Endothelial cell of umbilical vein (primary cell): Measurements from ENCODE around the gene CHST12. TPM values are rescaled to one million over a fixed set of nuclear protein-coding genes. Genes with fewer than 3 reads are reported as not detected.

ENCODE experiments used
- BruUV-seq: library from RNA; stranded (reverse); fragments of 400-500 nt; replicated peaks from 2 replicates; lab custom pipeline; 2021; lab: Mats Ljungman, UMichigan
- CTCF ChIA-PET: fragments of 300-600, 350-600 bp; sonication (Branson Sonifier 250); formaldehyde crosslinking; loops from one replicate; lab custom pipeline; 2021; ENCODE audit warnings: antibody characterized with exemption, inconsistent platforms; lab: Charles Lee
- POLR2A ChIA-PET: fragments of 300-600, 350-600 bp; sonication (Branson Sonifier 250); formaldehyde crosslinking; loops from one replicate; lab custom pipeline; 2021; ENCODE audit warnings: antibody characterized with exemption, inconsistent platforms; lab: Charles Lee
- DNase-seq: peaks from one replicate; pipeline ENCODE4 v3.0.0-alpha.2; 2011; ENCODE audit warnings: low read depth, low spot score
- FAIRE-seq: peaks from 2 replicates; lab custom pipeline; 2011; peaks lifted over from hg19 to GRCh38; lab: Jason Lieb, UNC
- H2AFZ ChIP-seq: 2 replicates; pipeline ENCODE4 v1.6.0; 2012; ENCODE audit warnings: low read depth, low read length, control low read depth, inconsistent platforms
- H3K27ac ChIP-seq: 2 replicates; pipeline ENCODE4 v1.5.1; 2011; ENCODE audit warnings: low read depth, mild to moderate bottlenecking, control low read depth, low read length, moderate library complexity; ENCODE audit not compliant: insufficient read depth
- H3K27me3 ChIP-seq, 2 experiments: 2 replicates each; pipeline versions ENCODE4 v1.6.0 to v1.6.1; 2011; ENCODE audit warnings: low read length in 2 of 2, mixed read lengths in 1 of 2; ENCODE audit not compliant: control insufficient read depth in 2 of 2, insufficient read depth in 2 of 2
- H3K36me3 ChIP-seq, 2 experiments: 2 replicates in 1 of 2; 3 replicates in 1 of 2; pipeline ENCODE4 v1.5.1; 2011; ENCODE audit warnings: low read length in 2 of 2, mild to moderate bottlenecking in 1 of 2, moderate library complexity in 1 of 2; ENCODE audit not compliant: control insufficient read depth in 2 of 2, insufficient read depth in 2 of 2; ENCODE audit errors: extremely low read depth in 1 of 2
- H3K4me1 ChIP-seq: 3 replicates; pipeline ENCODE4 v1.5.1; 2011; ENCODE audit warnings: mild to moderate bottlenecking, low read length; ENCODE audit not compliant: control insufficient read depth, insufficient read depth; ENCODE audit errors: extremely low read depth
- H3K4me2 ChIP-seq: 2 replicates; pipeline ENCODE4 v1.6.1; 2011; ENCODE audit warnings: low read length, control low read depth, mixed read lengths; ENCODE audit not compliant: insufficient read depth
- H3K4me3 ChIP-seq, 3 experiments: fragments of 200-600 bp in 1 of 3; sonication (generic), shearing (Covaris generic) in 1 of 3; replicated peaks in 1 of 3; 2 replicates each; pipeline ENCODE4 v1.5.1; 2011 to 2016; ENCODE audit warnings: control low read depth in 3 of 3, low read length in 3 of 3, mild to moderate bottlenecking in 2 of 3, inconsistent platforms in 1 of 3, low read depth in 1 of 3, moderate library complexity in 1 of 3; ENCODE audit not compliant: insufficient read depth in 1 of 3
- H3K79me2 ChIP-seq: 2 replicates; pipeline ENCODE4 v1.6.0; 2012; ENCODE audit warnings: low read length, inconsistent platforms; ENCODE audit not compliant: control insufficient read depth, insufficient read depth
- H3K9ac ChIP-seq: replicated peaks from 2 replicates; pipeline ENCODE3; 2011; ENCODE audit warnings: low read length, control low read depth; ENCODE audit not compliant: insufficient read depth; ENCODE audit errors: extremely low read depth
- H3K9me1 ChIP-seq: replicated peaks from 3 replicates; pipeline ENCODE4 v1.6.0; 2011; ENCODE audit warnings: mild to moderate bottlenecking, low read length; ENCODE audit not compliant: control insufficient read depth, insufficient read depth; ENCODE audit errors: extremely low read depth
- H3K9me3 ChIP-seq: replicated peaks from 2 replicates; pipeline ENCODE4 v1.5.1; 2012; ENCODE audit warnings: low read length, inconsistent platforms; ENCODE audit not compliant: control insufficient read depth, insufficient read depth
- H4K20me1 ChIP-seq: replicated peaks from 2 replicates; pipeline ENCODE3; 2011; ENCODE audit warnings: mild to moderate bottlenecking, low read length; ENCODE audit not compliant: control insufficient read depth, insufficient read depth; ENCODE audit errors: extremely low read depth
- CTCF ChIP-seq, 2 donors: IDR thresholded peaks; 1 replicate in 1 of 2; 2 replicates in 1 of 2; pipeline ENCODE4 v1.5.1; 2011; ENCODE audit warnings: low read length in 2 of 2, mild to moderate bottlenecking in 2 of 2, moderate library complexity in 2 of 2, control low read depth in 1 of 2, inconsistent platforms in 1 of 2, low read depth in 1 of 2; ENCODE audit not compliant: insufficient read depth in 1 of 2; ENCODE audit errors: extremely low read depth in 1 of 2
- EZH2 ChIP-seq: IDR thresholded peaks from 2 replicates; pipeline ENCODE4 v1.6.1; 2012; ENCODE audit warnings: borderline replicate concordance, low read depth, mild to moderate bottlenecking, moderate library complexity, low read length, inconsistent platforms; ENCODE audit not compliant: severe bottlenecking
- FOS ChIP-seq: IDR thresholded peaks from 2 replicates; pipeline ENCODE4 v1.6.1; 2011; ENCODE audit warnings: mild to moderate bottlenecking, low read length, moderate library complexity, borderline replicate concordance; ENCODE audit not compliant: insufficient read depth
- GATA2 ChIP-seq: IDR thresholded peaks from 2 replicates; pipeline ENCODE4 v1.7.0; 2011; ENCODE audit warnings: low read depth, mild to moderate bottlenecking, moderate library complexity, mixed read lengths, low read length; ENCODE audit not compliant: insufficient read length, insufficient read depth
- JUN ChIP-seq: IDR thresholded peaks from 2 replicates; pipeline ENCODE4 v1.6.1; 2011; ENCODE audit warnings: borderline replicate concordance, low read depth; ENCODE audit not compliant: insufficient read length, insufficient read depth
- MAX ChIP-seq: IDR thresholded peaks from 2 replicates; pipeline ENCODE4 v1.6.1; 2011; ENCODE audit not compliant: insufficient read depth, insufficient read length
- MYC ChIP-seq: IDR thresholded peaks from one replicate; pipeline ENCODE4 v1.6.1; 2011; ENCODE audit warnings: mild to moderate bottlenecking, low read depth, low read length
- POLR2A ChIP-seq: IDR thresholded peaks from 2 replicates; pipeline ENCODE4 v1.6.1; 2012; ENCODE audit warnings: low read depth, mild to moderate bottlenecking, control low read depth, low read length
- POLR2AphosphoS5 ChIP-seq: IDR thresholded peaks from 2 replicates; pipeline ENCODE4 v1.6.1; 2012; ENCODE audit warnings: low read depth, mild to moderate bottlenecking, control low read depth, low read length, moderate library complexity; ENCODE audit not compliant: insufficient read depth
- dilution Hi-C: fragments of 300-500 bp; cut with MboI; formaldehyde crosslinking; loops from one replicate; pipeline ENCODE4 v1.15.0; 2019; ENCODE audit warnings: low sequenced_read_pairs; ENCODE audit not compliant: extremely low pct_ligation_motif_present
- intact Hi-C: fragments of 100-400 bp; cut with micrococcal nuclease; formaldehyde crosslinking; loops from one replicate; pipeline ENCODE4 v1.10.0; 2022
- polyA plus RNA-seq, 4 experiments: library from polyadenylated mRNA; depleted of rRNA in 3 of 4; stranded (reverse) in 3 of 4; unstranded in 1 of 4; fragments of >200 nt; gene quantifications; 2 replicates each; pipeline versions ENCODE4 v1.2.1 to v1.2.3, GENCODE V29; 2011 to 2012; ENCODE audit warnings: missing spikeins in 1 of 4
- total RNA-seq: library from RNA; stranded (reverse); gene quantifications from 2 replicates; pipeline ENCODE4 v1.2.3, GENCODE V29; 2021

Gene CHST12
- total and polyA plus RNA-seq, 2 donors (not counting 3 experiments of a cell fraction or from before 2014, with no cell fraction given): 30.2 to 52.6 TPM

- H2AFZ ChIP-seq: no peak overlapping the region
- H3K36me3 ChIP-seq: no peaks in the 10 kb centered on the region
- ChIA-PET CTCF (interaction anchor here (1.0 to 3.1 kb wide), 8 partner anchors 10 to 202 kb away, joined by 3 to 12 read pairs (median 3); no protein-coding TSS in a partner anchor), POLR2A (no interaction called here)
- H4K20me1 ChIP-seq: no peaks in the 10 kb centered on the region
- no peak overlapping the region for H3K27ac ChIP-seq
- TF ChIP-seq GATA2 (no peak), EZH2 (no peak), FOS (no peak), JUN (no peak), POLR2AphosphoS5 (no peak), MAX (no peak), MYC (no peak), POLR2A (no peak), CTCF (IDR thresholded peaks at IDR 0.05; ENCODE audit: extremely low read depth in 1 of 2, insufficient read depth in 1 of 2, low read depth in 1 of 2, low read length in 2 of 2) (no peak)
- FAIRE-seq (no peak), DNase-seq (no peak)
- no peaks in the 10 kb centered on the region for H3K4me1 ChIP-seq
- BruUV-seq: no TSS peak
- no peaks in the 10 kb centered on the region for H3K9me1 ChIP-seq
- H3K27me3 ChIP-seq: peaks cover 0 to 4% of the 10 kb centered on the region in 2 experiments
- no peaks in the 10 kb centered on the region for H3K79me2 ChIP-seq
- H3K4me3 ChIP-seq: no peak overlapping the region
- no peaks in the 10 kb centered on the region for H3K9me3 ChIP-seq
- H3K9ac ChIP-seq: no peak overlapping the region
- dilution Hi-C loops (no loop called here), intact Hi-C loops (loop anchor here (5.0 to 10.0 kb wide), 2 partner anchors 156 to 184 kb away; partner anchors contain the start of gene TTYH3)
- H3K4me2 ChIP-seq: no peak overlapping the region
Measured at GRCh38 chr7:2478800-2479199, 75.4 kb downstream of the CHST12 start.
